Lung (tissue), 12 donors: ENCODE data around the gene MDN1. TPM values are rescaled to one million over a fixed set of nuclear protein-coding genes. Genes with fewer than 3 reads are reported as not detected.

Source experiments
- ATAC-seq: fragments of 200-7000 bp; cut with Tn5 transposase; one replicate; pipeline ENCODE4 v1.9.1; 2020; ENCODE audit warnings: moderate number of reproducible peaks; ENCODE audit not compliant: insufficient read depth, low FRiP score
- DNase-seq, 3 donors: peaks; one replicate each; pipeline ENCODE4 v3.0.0-alpha.2; 2013 to 2017
- H3K27ac ChIP-seq, 2 donors: one replicate each; pipeline ENCODE4 v1.5.1; 2013; ENCODE audit warnings: mild to moderate bottlenecking in 2 of 2, moderate library complexity in 2 of 2, control low read depth in 1 of 2, inconsistent platforms in 1 of 2, low read depth in 1 of 2, low read length in 1 of 2
- H3K27me3 ChIP-seq, 3 donors: one replicate each; pipeline ENCODE4 v1.5.1; 2013; ENCODE audit warnings: low read length in 2 of 3; ENCODE audit not compliant: control insufficient read depth in 3 of 3, insufficient read depth in 3 of 3
- H3K36me3 ChIP-seq, 4 donors: one replicate each; pipeline ENCODE4 v1.5.1; 2013; ENCODE audit warnings: low read length in 4 of 4, mild to moderate bottlenecking in 1 of 4, moderate library complexity in 1 of 4; ENCODE audit not compliant: control insufficient read depth in 4 of 4, insufficient read depth in 4 of 4
- H3K4me1 ChIP-seq, 5 donors: one replicate each; pipeline ENCODE4 v1.5.1; 2013; ENCODE audit warnings: low read length in 5 of 5, mild to moderate bottlenecking in 2 of 5, moderate library complexity in 1 of 5; ENCODE audit not compliant: control insufficient read depth in 5 of 5, insufficient read depth in 5 of 5
- H3K4me3 ChIP-seq: one replicate; pipeline ENCODE4 v1.5.1; 2013; ENCODE audit warnings: mild to moderate bottlenecking, control low read depth, moderate library complexity
- H3K9ac ChIP-seq, 2 donors: one replicate each; pipeline ENCODE4 v1.5.1; 2013; ENCODE audit warnings: low read length in 2 of 2, control low read depth in 1 of 2; ENCODE audit not compliant: insufficient read depth in 1 of 2
- H3K9me3 ChIP-seq, 4 donors: one replicate each; pipeline ENCODE4 v1.5.1; 2013; ENCODE audit warnings: low read length in 3 of 4, mild to moderate bottlenecking in 1 of 4, moderate library complexity in 1 of 4; ENCODE audit not compliant: control insufficient read depth in 4 of 4, insufficient read depth in 3 of 4
- CTCF ChIP-seq: IDR thresholded peaks from 2 replicates; pipeline ENCODE4 v1.5.1; 2012; ENCODE audit warnings: mild to moderate bottlenecking; ENCODE audit errors: control extremely low read depth, extremely low read depth
- WGBS, 2 donors: extraction: QIAGEN DNeasy Blood & Tissue Kit; methylation state at CpG; one replicate each; pipeline ENCODE4 v1.1.7; 2013; 5-methylcytosine and 5-hydroxymethylcytosine counted together
- polyA plus RNA-seq, 2 donors: library from polyadenylated mRNA; stranded (reverse); fragments of 200-250 nt; gene quantifications; one replicate each; pipeline ENCODE4 v1.2.1, GENCODE V29; 2013
- total RNA-seq, 2 donors: library from RNA; depleted of rRNA in 1 of 2; stranded (reverse); fragments of >200 nt in 1 of 2; gene quantifications; one replicate each; pipeline ENCODE4 v1.2.1, GENCODE V29; 2014 to 2021
- donor health status: control.
- donor health status: control.
- donor health status: Bipolar disorder and iron deficiency.
- donor health status: healthy.
- donor health status: DM: yes; HTN: yes; CAD: no.

The MDN1 gene
- total and polyA plus RNA-seq, 4 donors: 7.6 to 33.8 (median 31.7) TPM

GRCh38 chr6:89716532-89716931 is 103.1 kb downstream of the MDN1 start:
- H3K36me3 ChIP-seq: peaks cover 26 to 53% (median 44%) of the 10 kb centered on the region in 4 donors
- no peak overlapping the region for H3K4me3 ChIP-seq
- H3K27me3 ChIP-seq: no peaks in the 10 kb centered on the region
- peaks cover 0 to 4% (median 0%) of the 10 kb centered on the region in 4 donors for H3K9me3 ChIP-seq
- ATAC-seq: no peak
- no peaks in the 10 kb centered on the region for H3K4me1 ChIP-seq
- no peak for DNase-seq
- H3K9ac ChIP-seq: no peak overlapping the region
- no peak for TF ChIP-seq CTCF
- no peak overlapping the region for H3K27ac ChIP-seq
- WGBS, 2 donors: 95 to 97% methylated on average over 3 of the region's 3 CpGs

- ATAC-seq (no peak), DNase-seq (no peak)
- WGBS, 2 donors: 96 to 97% methylated on average over 3 of the region's 3 CpGs
- Histone ChIP-seq H3K9me3 (peaks cover 0 to 2% (median 0%) of the 10 kb centered on the region in 4 donors), H3K9ac (no peak overlapping the region), H3K27ac (no peak overlapping the region), H3K36me3 (peaks cover 36 to 73% (median 42%) of the 10 kb centered on the region in 4 donors), H3K4me1 (no peaks in the 10 kb centered on the region), H3K4me3 (no peak overlapping the region), H3K27me3 (no peaks in the 10 kb centered on the region)
- TF ChIP-seq CTCF: no peak
These were observed 107.8 kb downstream of the MDN1 start for GRCh38 chr6:89711801-89712200.

GRCh38 chr6:89708316-89708715 is 111.3 kb downstream of the MDN1 start:
- Histone ChIP-seq H3K9ac (no peak overlapping the region), H3K9me3 (no peaks in the 10 kb centered on the region), H3K36me3 (peaks cover 25 to 57% (median 34%) of the 10 kb centered on the region in 4 donors), H3K27me3 (no peaks in the 10 kb centered on the region), H3K4me3 (no peak overlapping the region), H3K4me1 (no peaks in the 10 kb centered on the region), H3K27ac (no peak overlapping the region)
- DNase-seq (no peak), ATAC-seq (no peak)
- WGBS, 2 donors: 74 to 82% methylated on average over 4 of the region's 4 CpGs
- no peak for TF ChIP-seq CTCF

GRCh38 chr6:89707766-89708165 is 111.8 kb downstream of the MDN1 start:
- no peak for ATAC-seq
- DNase-seq: no peak
- Histone ChIP-seq H3K36me3 (peaks cover 23 to 52% (median 31%) of the 10 kb centered on the region in 4 donors), H3K27me3 (no peaks in the 10 kb centered on the region), H3K4me1 (no peaks in the 10 kb centered on the region), H3K9me3 (no peaks in the 10 kb centered on the region), H3K4me3 (no peak overlapping the region), H3K9ac (no peak overlapping the region), H3K27ac (no peak overlapping the region)
- TF ChIP-seq CTCF: no peak
- WGBS, 2 donors: 95 to 97% methylated on average over 1 of the region's 1 CpG
